ENCODE results near the gene MINDY4. TPM values are rescaled to one million over a fixed set of nuclear protein-coding genes. Genes with fewer than 3 reads are reported as not detected.

MINDY4 gene
- total RNA-seq, 1 experiment from 2014 or later, result 9.2 TPM

GRCh38 chr7:30741289-30741688 is 29.9 kb upstream of the MINDY4 start:
- no peak for TF ChIP-seq CTCF (IDR thresholded peaks at IDR 0.05; ENCODE audit: unreplicated experiment)
- ChIA-PET POLR2A (no interaction called here), CTCF (interaction anchor here (0.5 to 4.9 kb wide), 32 partner anchors 8 to 823 kb away, joined by 3 to 35 read pairs (median 6); partner anchors contain the start of gene INMT)
- H3K27me3 Mint-ChIP-seq (ENCODE audit: insufficient read depth, unreplicated experiment), result peaks cover 25% of the 10 kb centered on the region
- no TSS peak for BruUV-seq (replicated peaks)
- no peak overlapping the region for H3K4me3 Mint-ChIP-seq (ENCODE audit: unreplicated experiment)
- intact Hi-C loops (cut with micrococcal nuclease), result loop anchor here (5.0 kb wide), 1 partner anchor 109 kb away; no protein-coding TSS in a partner anchor
- no peaks in the 10 kb centered on the region for H3K36me3 Mint-ChIP-seq (ENCODE audit: insufficient read depth, unreplicated experiment)
- H3K4me1 Mint-ChIP-seq (ENCODE audit: insufficient read depth, unreplicated experiment), result no peaks in the 10 kb centered on the region
- DNase-seq (ENCODE audit: unreplicated experiment), result no peak
- H3K9me3 Mint-ChIP-seq (ENCODE audit: unreplicated experiment), result no peaks in the 10 kb centered on the region
- H3K27ac Mint-ChIP-seq (ENCODE audit: low read depth, unreplicated experiment), result no peak overlapping the region

- DNase-seq (ENCODE audit: unreplicated experiment), result peak; percentile 35
- no peaks in the 10 kb centered on the region for H3K9me3 Mint-ChIP-seq (ENCODE audit: unreplicated experiment)
- ChIA-PET POLR2A (no interaction called here), CTCF (no interaction called here)
- H3K27ac Mint-ChIP-seq (ENCODE audit: low read depth, unreplicated experiment), result no peak overlapping the region
- no peaks in the 10 kb centered on the region for H3K36me3 Mint-ChIP-seq (ENCODE audit: insufficient read depth, unreplicated experiment)
- intact Hi-C loops (cut with micrococcal nuclease), result loop anchor here (2.0 to 5.0 kb wide), 2 partner anchors 111 to 231 kb away; no protein-coding TSS in a partner anchor
- H3K4me1 Mint-ChIP-seq (ENCODE audit: insufficient read depth, unreplicated experiment), result no peaks in the 10 kb centered on the region
- peaks cover 6% of the 10 kb centered on the region for H3K27me3 Mint-ChIP-seq (ENCODE audit: insufficient read depth, unreplicated experiment)
- no peak for TF ChIP-seq CTCF (IDR thresholded peaks at IDR 0.05; ENCODE audit: unreplicated experiment)
- no TSS peak for BruUV-seq (replicated peaks)
- no peak overlapping the region for H3K4me3 Mint-ChIP-seq (ENCODE audit: unreplicated experiment)
Observed at GRCh38 chr7:30743371-30744074, 27.7 kb upstream of the MINDY4 start.

GRCh38 chr7:30744075-30744417 is 27.2 kb upstream of the MINDY4 start:
- intact Hi-C loops (cut with micrococcal nuclease), result loop anchor here (5.0 kb wide), 1 partner anchor 112 kb away; no protein-coding TSS in a partner anchor
- no peak for DNase-seq (ENCODE audit: unreplicated experiment)
- no TSS peak for BruUV-seq (replicated peaks)
- CTCF ChIA-PET, result no interaction called here
- H3K36me3 Mint-ChIP-seq (ENCODE audit: insufficient read depth, unreplicated experiment), result no peaks in the 10 kb centered on the region
- no peak overlapping the region for H3K27ac Mint-ChIP-seq (ENCODE audit: low read depth, unreplicated experiment)
- no peaks in the 10 kb centered on the region for H3K4me1 Mint-ChIP-seq (ENCODE audit: insufficient read depth, unreplicated experiment)
- H3K9me3 Mint-ChIP-seq (ENCODE audit: unreplicated experiment), result no peaks in the 10 kb centered on the region
- no peak for TF ChIP-seq CTCF (IDR thresholded peaks at IDR 0.05; ENCODE audit: unreplicated experiment)
- POLR2A ChIA-PET, result no interaction called here
- peaks cover under 1% of the 10 kb centered on the region for H3K27me3 Mint-ChIP-seq (ENCODE audit: insufficient read depth, unreplicated experiment)
- H3K4me3 Mint-ChIP-seq (ENCODE audit: unreplicated experiment), result no peak overlapping the region

GRCh38 chr7:30745261-30745941 is 25.8 kb upstream of the MINDY4 start:
- no peaks in the 10 kb centered on the region for H3K4me1 Mint-ChIP-seq (ENCODE audit: insufficient read depth, unreplicated experiment)
- TF ChIP-seq CTCF (IDR thresholded peaks at IDR 0.05; ENCODE audit: unreplicated experiment), result no peak
- no peak overlapping the region for H3K4me3 Mint-ChIP-seq (ENCODE audit: unreplicated experiment)
- no peaks in the 10 kb centered on the region for H3K9me3 Mint-ChIP-seq (ENCODE audit: unreplicated experiment)
- BruUV-seq (replicated peaks), result no TSS peak
- no peaks in the 10 kb centered on the region for H3K27me3 Mint-ChIP-seq (ENCODE audit: insufficient read depth, unreplicated experiment)
- CTCF ChIA-PET, result interaction anchor here (0.6 to 1.5 kb wide), 2 partner anchors 10 to 11 kb away, joined by 3 to 4 read pairs; no protein-coding TSS in a partner anchor
- DNase-seq (ENCODE audit: unreplicated experiment), result no peak
- H3K36me3 Mint-ChIP-seq (ENCODE audit: insufficient read depth, unreplicated experiment), result no peaks in the 10 kb centered on the region
- H3K27ac Mint-ChIP-seq (ENCODE audit: low read depth, unreplicated experiment), result no peak overlapping the region
- intact Hi-C loops (cut with micrococcal nuclease), result no loop called here
- POLR2A ChIA-PET, result interaction anchor here (0.6 to 1.1 kb wide), 2 partner anchors 9 to 451 kb away, joined by 3 read pairs; no protein-coding TSS in a partner anchor

All from MCF 10A (cell line).